GM23338 (cell line): ENCODE measurements around the gene PIP5K1A.

Experiments used
- CREB1 ChIP-seq: fragments of 250-450 bp; sonication (Bioruptor Pico); IDR thresholded peaks from 2 replicates; pipeline ENCODE4 v1.5.0; 2020; ENCODE audit warnings: low read depth, mild to moderate bottlenecking, moderate library complexity
- CTCF ChIP-seq, 2 experiments: fragments of 200-600 bp in 1 of 2; sonication (generic) in 1 of 2; conservative IDR thresholded peaks; 2 replicates each; pipeline versions ENCODE4 v1.5.1 to v1.6.1; 2016 to 2017; ENCODE audit warnings: antibody characterized with exemption in 2 of 2, low read depth in 2 of 2, mild to moderate bottlenecking in 2 of 2, moderate library complexity in 1 of 2
- ETS1 ChIP-seq: IDR thresholded peaks from 2 replicates; pipeline ENCODE4 v1.6.1; 2016; ENCODE audit warnings: antibody characterized with exemption
- EZH2 ChIP-seq: fragments of 200-600 bp; sonication (generic); IDR thresholded peaks from one replicate; pipeline ENCODE4 v1.8.0; 2017; ENCODE audit warnings: antibody characterized with exemption, mild to moderate bottlenecking, low read depth; ENCODE audit not compliant: unreplicated experiment

GRCh38 chr1:151290709-151291303 is 92.5 kb downstream of the PIP5K1A start:
- no peak for TF ChIP-seq ETS1
- no peak for TF ChIP-seq EZH2
- no peak for TF ChIP-seq CTCF (conservative IDR thresholded peaks at IDR 0.05; ENCODE audit: low read depth in 2 of 2)
- TF ChIP-seq CREB1 (CRISPR knock-in tag): no peak
